SK-N-SH treated with all-trans-retinoic acid at 6 μM for 48 hours (cell line): ENCODE measurements around the gene CHST8.

Source experiments
- ATAC-seq: fragments of 200-7000 bp; cut with Tn5 transposase; 3 replicates; pipeline ENCODE4 v1.9.1; 2020; ENCODE audit warnings: mild to moderate bottlenecking, moderate library complexity
- ARNTL ChIP-seq: fragments of 450-650 bp; formaldehyde crosslinking; IDR thresholded peaks from 2 replicates; pipeline ENCODE4 v1.5.0; 2020; ENCODE audit warnings: low read depth, mild to moderate bottlenecking, moderate library complexity, borderline replicate concordance
- BACH2 ChIP-seq: fragments of 250-450 bp; sonication (Bioruptor Pico); IDR thresholded peaks from 2 replicates; pipeline ENCODE4 v1.9.0; 2021; ENCODE audit warnings: mild to moderate bottlenecking, borderline replicate concordance
- CREB5 ChIP-seq: fragments of 250-450 bp; sonication (Bioruptor Pico); IDR thresholded peaks from 2 replicates; pipeline ENCODE4 v1.5.1; 2020; ENCODE audit warnings: low read depth, mild to moderate bottlenecking, moderate library complexity
- CSDC2 ChIP-seq: fragments of 250-450 bp; sonication (Bioruptor Pico); IDR thresholded peaks from 2 replicates; pipeline ENCODE4 v1.5.0; 2020; ENCODE audit warnings: mild to moderate bottlenecking, moderate library complexity
- CSRNP3 ChIP-seq: fragments of 250-450 bp; sonication (Bioruptor Pico); IDR thresholded peaks from 2 replicates; pipeline ENCODE4 v1.5.1; 2021; ENCODE audit warnings: mild to moderate bottlenecking, moderate library complexity
- ESRRG ChIP-seq: fragments of 250-450 bp; sonication (Bioruptor Pico); IDR thresholded peaks from 2 replicates; pipeline ENCODE4 v1.6.1; 2021; ENCODE audit warnings: mild to moderate bottlenecking
- GLIS3 ChIP-seq: fragments of 250-450 bp; sonication (Bioruptor Pico); IDR thresholded peaks from 2 replicates; pipeline ENCODE4 v1.5.0; 2020; ENCODE audit warnings: mild to moderate bottlenecking, moderate library complexity
- OSR1 ChIP-seq: fragments of 250-450 bp; sonication (Bioruptor Pico); IDR thresholded peaks from 2 replicates; pipeline ENCODE4 v1.8.0; 2022; ENCODE audit warnings: moderate library complexity, mild to moderate bottlenecking, inconsistent platforms
- PPARA ChIP-seq: fragments of 250-450 bp; sonication (Bioruptor Pico); IDR thresholded peaks from 2 replicates; pipeline ENCODE4 v1.5.0; 2020; ENCODE audit warnings: mild to moderate bottlenecking, borderline replicate concordance
- RARB ChIP-seq: fragments of 250-450 bp; sonication (Bioruptor Pico); IDR thresholded peaks from 2 replicates; pipeline ENCODE4 v1.8.0; 2021; ENCODE audit warnings: mild to moderate bottlenecking, moderate library complexity
- SNAI2 ChIP-seq: fragments of 250-450 bp; sonication (Bioruptor Pico); IDR thresholded peaks from 2 replicates; pipeline ENCODE4 v1.5.0; 2020; ENCODE audit warnings: mild to moderate bottlenecking, moderate library complexity
- ZC3H10 ChIP-seq: fragments of 250-450 bp; sonication (Bioruptor Pico); IDR thresholded peaks from 2 replicates; pipeline ENCODE4 v1.5.1; 2021; ENCODE audit warnings: mild to moderate bottlenecking, moderate library complexity
- ZFP30 ChIP-seq: fragments of 450-650 bp; formaldehyde crosslinking; IDR thresholded peaks from 2 replicates; pipeline ENCODE4 v1.5.0; 2022; ENCODE audit warnings: mild to moderate bottlenecking, moderate library complexity
- ZNF565 ChIP-seq: fragments of 450-650 bp; formaldehyde crosslinking; conservative IDR thresholded peaks from 2 replicates; pipeline ENCODE4 v1.5.0; 2020; ENCODE audit warnings: low read depth, mild to moderate bottlenecking, moderate library complexity
- ZNF70 ChIP-seq: fragments of 450-650 bp; formaldehyde crosslinking; IDR thresholded peaks from 2 replicates; pipeline ENCODE4 v1.5.0; 2020; ENCODE audit warnings: mild to moderate bottlenecking, moderate library complexity
- ZNF8 ChIP-seq: fragments of 450-650 bp; formaldehyde crosslinking; IDR thresholded peaks from 2 replicates; pipeline ENCODE4 v1.5.0; 2020; ENCODE audit warnings: mild to moderate bottlenecking, moderate library complexity
- TF ChIP-seq, protein P1 (sequence below): fragments of 250-450 bp; sonication (Bioruptor Pico); IDR thresholded peaks from 2 replicates; pipeline ENCODE4 v1.8.0; 2021; ENCODE audit warnings: low read depth, mild to moderate bottlenecking, moderate library complexity, borderline replicate concordance
- TF ChIP-seq, protein P2 (sequence below): fragments of 250-450 bp; sonication (Bioruptor Pico); IDR thresholded peaks from 2 replicates; pipeline ENCODE4 v1.5.0; 2020; ENCODE audit warnings: mild to moderate bottlenecking, moderate library complexity

Gene CHST8

GRCh38 chr19:33609353-33609752 lies 12.4 kb upstream of the CHST8 start:
- TF ChIP-seq CSDC2 (CRISPR knock-in tag): no peak
- TF ChIP-seq ZNF8 (CRISPR knock-in tag): no peak
- no peak for TF ChIP-seq ARNTL (CRISPR knock-in tag)
- no peak for TF ChIP-seq ZNF70 (CRISPR knock-in tag)
- no peak for TF ChIP-seq RARB (CRISPR knock-in tag)
- TF ChIP-seq, protein P1, sequence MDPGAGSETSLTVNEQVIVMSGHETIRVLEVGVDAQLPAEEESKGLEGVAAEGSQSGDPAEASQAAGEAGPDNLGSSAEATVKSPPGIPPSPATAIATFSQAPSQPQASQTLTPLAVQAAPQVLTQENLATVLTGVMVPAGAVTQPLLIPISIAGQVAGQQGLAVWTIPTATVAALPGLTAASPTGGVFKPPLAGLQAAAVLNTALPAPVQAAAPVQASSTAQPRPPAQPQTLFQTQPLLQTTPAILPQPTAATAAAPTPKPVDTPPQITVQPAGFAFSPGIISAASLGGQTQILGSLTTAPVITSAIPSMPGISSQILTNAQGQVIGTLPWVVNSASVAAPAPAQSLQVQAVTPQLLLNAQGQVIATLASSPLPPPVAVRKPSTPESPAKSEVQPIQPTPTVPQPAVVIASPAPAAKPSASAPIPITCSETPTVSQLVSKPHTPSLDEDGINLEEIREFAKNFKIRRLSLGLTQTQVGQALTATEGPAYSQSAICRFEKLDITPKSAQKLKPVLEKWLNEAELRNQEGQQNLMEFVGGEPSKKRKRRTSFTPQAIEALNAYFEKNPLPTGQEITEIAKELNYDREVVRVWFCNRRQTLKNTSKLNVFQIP: no peak
- no peak for TF ChIP-seq ZNF565 (CRISPR knock-in tag)
- no peak for TF ChIP-seq PPARA (CRISPR knock-in tag)
- TF ChIP-seq ZFP30 (CRISPR knock-in tag): no peak
- ATAC-seq: no peak

DNA sequence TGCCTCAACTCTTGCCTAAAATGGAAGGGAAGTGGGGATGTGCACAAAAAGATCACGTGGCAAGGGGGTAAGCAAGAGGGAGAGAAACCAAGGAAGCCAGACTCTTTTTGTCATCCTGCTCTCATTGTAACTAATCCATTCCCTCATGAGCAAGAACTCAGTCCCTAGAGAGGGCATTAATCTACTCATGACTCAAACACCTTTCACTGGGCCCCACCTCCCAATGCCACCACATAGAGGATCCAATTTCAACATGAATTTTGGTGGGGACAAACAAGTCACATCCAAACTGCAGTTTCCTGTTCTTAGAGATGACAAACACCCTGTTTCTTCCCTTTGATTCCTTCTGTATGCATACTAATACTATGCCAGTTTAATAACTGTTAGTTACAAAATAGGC lies 11.2 kb upstream of the CHST8 start:
- no peak for ATAC-seq

More for the DNA sequence above, 11.2 kb upstream of the CHST8 start:
- TF ChIP-seq RARB (CRISPR knock-in tag): no peak
- TF ChIP-seq, protein P1: no peak
- TF ChIP-seq ESRRG (CRISPR knock-in tag): no peak
- no peak for TF ChIP-seq ZC3H10 (CRISPR knock-in tag)
- no peak for TF ChIP-seq BACH2 (CRISPR knock-in tag)
- TF ChIP-seq CREB5 (CRISPR knock-in tag): no peak
- TF ChIP-seq SNAI2 (CRISPR knock-in tag): no peak
- no peak for TF ChIP-seq CSRNP3 (CRISPR knock-in tag)
- TF ChIP-seq, protein P2, sequence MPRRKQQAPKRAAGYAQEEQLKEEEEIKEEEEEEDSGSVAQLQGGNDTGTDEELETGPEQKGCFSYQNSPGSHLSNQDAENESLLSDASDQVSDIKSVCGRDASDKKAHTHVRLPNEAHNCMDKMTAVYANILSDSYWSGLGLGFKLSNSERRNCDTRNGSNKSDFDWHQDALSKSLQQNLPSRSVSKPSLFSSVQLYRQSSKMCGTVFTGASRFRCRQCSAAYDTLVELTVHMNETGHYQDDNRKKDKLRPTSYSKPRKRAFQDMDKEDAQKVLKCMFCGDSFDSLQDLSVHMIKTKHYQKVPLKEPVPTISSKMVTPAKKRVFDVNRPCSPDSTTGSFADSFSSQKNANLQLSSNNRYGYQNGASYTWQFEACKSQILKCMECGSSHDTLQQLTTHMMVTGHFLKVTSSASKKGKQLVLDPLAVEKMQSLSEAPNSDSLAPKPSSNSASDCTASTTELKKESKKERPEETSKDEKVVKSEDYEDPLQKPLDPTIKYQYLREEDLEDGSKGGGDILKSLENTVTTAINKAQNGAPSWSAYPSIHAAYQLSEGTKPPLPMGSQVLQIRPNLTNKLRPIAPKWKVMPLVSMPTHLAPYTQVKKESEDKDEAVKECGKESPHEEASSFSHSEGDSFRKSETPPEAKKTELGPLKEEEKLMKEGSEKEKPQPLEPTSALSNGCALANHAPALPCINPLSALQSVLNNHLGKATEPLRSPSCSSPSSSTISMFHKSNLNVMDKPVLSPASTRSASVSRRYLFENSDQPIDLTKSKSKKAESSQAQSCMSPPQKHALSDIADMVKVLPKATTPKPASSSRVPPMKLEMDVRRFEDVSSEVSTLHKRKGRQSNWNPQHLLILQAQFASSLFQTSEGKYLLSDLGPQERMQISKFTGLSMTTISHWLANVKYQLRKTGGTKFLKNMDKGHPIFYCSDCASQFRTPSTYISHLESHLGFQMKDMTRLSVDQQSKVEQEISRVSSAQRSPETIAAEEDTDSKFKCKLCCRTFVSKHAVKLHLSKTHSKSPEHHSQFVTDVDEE (CRISPR knock-in tag): no peak
- TF ChIP-seq ZFP30 (CRISPR knock-in tag): no peak
- no peak for TF ChIP-seq OSR1 (CRISPR knock-in tag)
- TF ChIP-seq ARNTL (CRISPR knock-in tag): no peak
- TF ChIP-seq GLIS3 (CRISPR knock-in tag): no peak
- no peak for TF ChIP-seq ZNF565 (CRISPR knock-in tag)
- TF ChIP-seq, all 23 proteins: peak for 0
